Activated naive CD4-positive, alpha-beta T cell treated with anti-CD3 and anti-CD28 coated beads, Interleukin-2, amount 50 U/mL, for 16 hours (primary cell): ENCODE results near the gene PAOX.
A peak's percentile ranks its signal among the peaks of the same experiment; 100 is the strongest.

Experiments used
- DNase-seq: peaks from one replicate; pipeline ENCODE4 v3.0.0-alpha.2; 2020

Gene PAOX

GRCh38 chr10:133350283-133350949 is 28.6 kb upstream of the PAOX start:
- DNase-seq = no peak

DNA sequence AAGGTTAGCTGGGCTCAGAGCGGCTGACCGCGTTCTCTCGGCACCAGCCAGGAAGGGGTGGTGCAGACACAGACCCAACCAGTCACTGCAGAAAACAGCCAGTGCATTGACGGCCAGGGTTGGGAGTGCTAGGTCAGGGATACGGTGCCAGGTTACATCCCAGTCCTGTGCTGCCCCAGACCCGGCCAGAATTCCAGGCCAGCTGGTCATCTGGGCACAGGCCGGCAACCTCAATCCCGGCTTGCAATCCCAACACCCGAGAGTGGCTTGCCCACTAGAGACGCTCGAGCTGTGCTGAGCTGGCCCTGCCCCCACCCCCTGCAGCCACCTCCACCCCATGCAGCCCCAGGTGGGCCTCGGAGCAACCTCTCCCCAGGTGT is 28.1 kb upstream of the PAOX start:
- DNase-seq = no peak

DNA sequence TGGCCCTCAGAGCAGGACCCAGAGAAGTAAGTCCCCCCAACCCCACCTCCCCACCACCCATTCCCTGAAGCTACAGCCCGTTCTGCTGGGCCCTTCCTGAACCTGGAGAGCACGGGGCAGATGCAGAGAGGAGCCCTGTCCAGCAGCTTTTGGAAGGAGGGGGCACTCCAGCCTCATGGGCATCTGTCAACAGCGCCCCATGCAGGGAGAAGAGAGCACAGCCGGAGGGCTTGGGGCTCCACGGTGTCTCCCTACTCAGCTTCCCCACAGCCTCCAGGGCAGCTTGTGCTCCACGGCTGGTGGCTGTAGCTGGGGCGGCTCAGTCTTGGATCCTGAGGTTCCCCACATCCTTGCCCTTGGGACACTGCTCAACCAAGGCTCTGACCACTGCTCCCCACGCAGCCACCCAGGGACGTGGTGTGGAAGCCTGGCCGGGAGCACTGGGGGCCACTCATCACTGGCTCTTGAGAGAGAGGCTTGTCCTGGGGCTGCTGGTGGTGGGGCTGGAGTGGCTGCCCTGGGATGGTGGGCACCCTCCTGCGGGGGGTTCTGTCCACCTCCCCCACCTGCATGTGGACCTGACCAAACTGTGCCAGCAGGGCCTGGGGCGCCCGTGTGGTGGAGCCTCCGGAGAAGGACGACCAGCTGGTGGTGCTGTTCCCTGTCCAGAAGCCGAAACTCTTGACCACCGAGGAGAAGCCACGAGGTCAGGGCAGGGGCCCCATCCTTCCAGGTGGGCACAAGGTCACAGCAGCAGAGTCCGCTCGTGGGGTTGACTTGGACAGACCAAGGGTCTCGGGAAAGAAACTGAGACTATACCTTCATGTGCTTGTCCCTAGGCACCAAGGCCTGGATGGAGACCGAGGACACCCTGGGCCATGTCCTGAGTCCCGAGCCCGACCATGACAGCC is 27.4 kb upstream of the PAOX start:
- DNase-seq = no peak

DNA sequence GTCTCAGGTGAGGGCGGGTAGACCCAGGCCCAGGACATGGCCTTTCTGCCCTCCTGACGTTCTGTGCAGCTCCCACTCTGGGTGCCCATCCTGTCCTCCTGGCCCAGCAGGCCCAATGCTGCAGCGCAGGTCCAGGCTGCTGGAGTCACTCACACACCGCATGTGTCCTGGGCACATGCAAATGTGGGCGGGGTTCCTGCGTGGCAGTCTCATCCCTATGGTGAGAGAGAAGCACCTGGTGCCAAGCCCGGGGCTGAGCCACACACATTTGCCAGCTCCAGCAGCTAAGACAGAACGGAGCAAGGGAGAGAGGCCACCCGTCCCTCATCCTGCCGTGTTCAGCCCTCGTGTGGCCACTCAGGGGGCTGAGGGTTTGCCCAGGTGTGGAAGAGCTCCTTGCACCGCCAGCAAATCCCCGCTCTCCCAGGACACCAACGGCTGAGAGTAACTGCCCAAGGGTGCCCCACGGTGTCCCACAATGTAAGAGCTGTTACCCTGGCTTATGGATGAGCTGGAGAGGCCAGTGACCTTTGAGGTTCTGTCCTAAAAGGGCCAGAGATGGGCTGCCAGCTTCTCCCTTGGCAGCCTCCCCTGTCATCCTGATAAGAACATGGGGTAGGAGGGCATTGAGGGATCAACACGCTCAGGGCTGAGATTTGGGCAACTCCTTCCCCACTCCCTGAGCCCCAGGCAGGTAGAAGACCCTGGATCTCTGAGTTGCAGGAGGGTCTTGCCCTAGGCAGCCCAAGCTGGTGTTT is 25.7 kb upstream of the PAOX start:
- DNase-seq = no peak

GRCh38 chr10:133353988-133354605 is 25.0 kb upstream of the PAOX start:
- no peak for DNase-seq

DNA sequence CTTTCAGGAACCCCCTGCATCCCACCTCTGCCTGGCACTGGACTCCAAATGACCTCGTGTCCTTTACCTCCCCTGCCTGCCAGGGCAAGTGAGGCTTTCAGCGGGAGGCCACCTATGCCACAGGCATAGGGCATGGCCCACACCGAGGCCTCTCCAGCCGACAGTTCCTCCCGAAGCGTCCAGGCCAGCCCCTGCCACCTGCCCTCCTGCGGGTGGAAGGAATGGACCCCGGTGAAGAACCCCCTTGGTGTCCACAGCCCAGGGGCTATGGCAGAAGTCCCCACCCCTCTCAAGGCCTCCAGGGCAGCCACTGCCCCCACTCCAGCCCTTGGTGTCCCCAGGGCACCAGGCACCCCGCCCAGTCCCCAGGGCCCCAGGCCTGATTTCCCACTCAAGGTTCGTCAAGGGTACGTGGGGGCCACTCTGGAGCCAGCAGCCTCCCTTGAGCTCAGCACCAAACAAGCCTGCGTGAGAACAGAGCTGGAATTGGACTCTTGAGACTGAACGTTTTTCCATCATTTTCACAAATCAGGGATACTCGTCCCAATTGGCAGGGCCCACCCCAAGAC is 24.3 kb upstream of the PAOX start:
- DNase-seq = no peak

DNA sequence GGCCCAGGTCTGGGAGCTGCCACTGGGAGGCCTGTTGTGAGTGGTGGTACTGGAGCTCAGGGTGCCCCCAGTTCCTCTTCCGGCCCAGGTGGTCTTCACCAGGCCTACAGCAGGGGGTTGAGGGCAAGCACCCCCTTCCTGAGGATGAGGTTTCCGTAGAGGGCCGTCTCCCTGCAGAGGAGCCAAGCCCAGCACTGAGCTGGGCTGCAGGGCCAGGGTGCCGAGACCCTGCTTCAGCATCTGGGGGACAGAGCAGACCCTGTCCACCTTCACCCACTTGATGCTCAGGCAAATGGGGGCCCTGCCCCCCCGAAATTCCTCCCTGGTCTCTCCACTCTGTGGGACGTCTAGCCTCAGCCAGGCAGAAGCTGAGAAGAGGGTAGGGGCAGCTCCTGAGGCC is 23.8 kb upstream of the PAOX start:
- no peak for DNase-seq

DNA sequence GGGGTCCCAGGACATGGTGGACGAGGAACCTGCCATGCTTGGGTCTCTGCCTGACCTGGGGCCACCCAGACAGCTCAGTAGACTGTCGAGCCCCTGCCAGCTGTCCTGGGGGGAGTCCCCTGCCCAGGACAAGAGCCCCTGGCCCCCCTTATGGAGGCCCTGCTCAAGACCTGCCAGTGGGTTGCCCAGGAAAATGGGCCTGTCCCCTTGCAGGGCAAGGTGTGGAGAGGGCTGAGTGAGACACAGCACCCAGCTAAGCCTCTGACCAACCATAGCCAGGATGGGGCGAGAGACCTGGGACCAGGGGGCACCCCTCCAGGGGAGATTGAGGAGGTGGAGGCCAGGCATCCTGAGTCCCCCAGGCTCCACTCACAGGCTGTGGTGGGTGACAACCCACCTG is 23.1 kb upstream of the PAOX start:
- no peak for DNase-seq

GRCh38 chr10:133356549-133357284 is 22.3 kb upstream of the PAOX start:
- no peak for DNase-seq

DNA sequence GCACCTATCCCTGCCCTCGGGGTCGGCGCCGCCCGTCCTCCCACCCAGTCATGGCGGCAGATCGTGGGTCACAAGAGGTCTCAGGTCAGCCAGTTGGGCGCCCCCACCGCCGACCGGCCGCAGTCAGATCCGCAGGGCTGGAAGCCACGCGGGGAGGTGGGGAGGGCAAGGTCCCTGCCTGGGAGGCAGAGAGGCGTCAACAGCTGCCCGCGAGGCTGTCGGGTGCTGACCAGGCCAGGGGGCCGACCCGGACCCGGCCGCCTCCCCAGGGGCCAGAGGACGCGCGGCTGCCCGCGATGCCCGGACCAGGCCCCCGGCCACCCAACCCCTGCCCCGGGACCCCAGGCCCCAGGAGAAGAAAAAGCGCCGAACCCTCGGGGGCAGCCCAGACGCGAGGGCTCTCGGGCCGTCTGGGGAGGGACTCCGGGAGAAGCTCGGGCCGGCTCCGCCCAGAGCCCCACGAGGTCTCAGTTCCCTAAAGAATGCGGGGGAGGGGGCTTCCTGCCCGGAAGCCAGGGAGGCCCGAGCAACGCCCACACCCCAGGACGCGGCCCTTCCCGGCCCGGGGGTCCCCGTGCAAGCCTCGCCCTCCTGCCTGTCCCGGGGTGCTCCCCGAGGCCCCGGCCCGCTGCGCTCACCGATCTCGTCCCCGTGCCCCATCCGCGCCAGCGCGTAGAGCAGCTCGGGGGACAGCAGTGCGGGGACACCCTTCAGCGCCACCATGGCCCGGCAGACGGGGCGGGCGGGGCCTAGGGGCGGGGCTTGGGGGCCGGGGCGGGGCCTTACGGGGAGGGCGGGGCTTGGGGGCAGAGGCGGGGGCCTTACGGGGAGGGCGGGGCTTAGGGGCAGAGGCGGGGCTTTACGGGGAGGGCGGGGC is 21.5 kb upstream of the PAOX start, which contains the start of gene FUOM:
TSS of gene FUOM (minus strand) at position 735 of the 877 bp plus-strand sequence. CDS start at position 723, 12 bp downstream.
- DNase-seq = peak; percentile 77

GRCh38 chr10:133358162-133358924 is 20.7 kb upstream of the PAOX start:
- DNase-seq = no peak

GRCh38 chr10:133358925-133359310 is 20.1 kb upstream of the PAOX start:
- DNase-seq = no peak

GRCh38 chr10:133359554-133359971 is 19.5 kb upstream of the PAOX start:
- DNase-seq = no peak

DNA sequence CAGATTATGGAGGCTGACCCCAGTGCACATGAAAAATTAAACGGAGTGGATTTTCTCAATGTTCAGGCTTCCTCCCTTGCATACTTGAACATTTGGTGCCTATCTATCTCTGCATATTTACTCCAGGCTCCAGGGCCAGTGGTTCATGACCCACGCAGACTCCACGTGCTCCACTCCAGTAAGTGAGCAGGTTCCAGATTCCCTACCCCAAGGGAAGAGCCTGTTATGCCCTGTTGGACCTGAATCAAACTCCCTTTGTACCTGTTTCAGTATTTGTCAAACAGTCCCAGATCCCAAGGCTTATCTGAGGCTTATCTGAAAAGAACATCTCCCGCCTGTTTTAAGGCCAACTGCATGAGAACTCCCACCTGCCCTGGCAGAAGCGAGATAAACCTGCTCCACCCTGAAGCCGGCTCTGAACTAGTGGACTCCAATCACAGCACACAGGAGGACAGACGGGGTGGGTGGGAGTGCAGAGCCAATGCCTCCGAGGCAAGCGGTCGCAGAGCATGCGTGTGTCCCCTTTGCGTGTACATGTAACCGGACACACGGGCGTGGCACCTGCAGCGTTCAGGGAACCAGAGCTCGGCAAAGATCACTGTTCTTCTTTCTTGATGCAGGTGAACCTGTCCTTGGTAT is 19.0 kb upstream of the PAOX start:
- no peak for DNase-seq

GRCh38 chr10:133361227-133361626 is 17.8 kb upstream of the PAOX start:
- no peak for DNase-seq

DNA sequence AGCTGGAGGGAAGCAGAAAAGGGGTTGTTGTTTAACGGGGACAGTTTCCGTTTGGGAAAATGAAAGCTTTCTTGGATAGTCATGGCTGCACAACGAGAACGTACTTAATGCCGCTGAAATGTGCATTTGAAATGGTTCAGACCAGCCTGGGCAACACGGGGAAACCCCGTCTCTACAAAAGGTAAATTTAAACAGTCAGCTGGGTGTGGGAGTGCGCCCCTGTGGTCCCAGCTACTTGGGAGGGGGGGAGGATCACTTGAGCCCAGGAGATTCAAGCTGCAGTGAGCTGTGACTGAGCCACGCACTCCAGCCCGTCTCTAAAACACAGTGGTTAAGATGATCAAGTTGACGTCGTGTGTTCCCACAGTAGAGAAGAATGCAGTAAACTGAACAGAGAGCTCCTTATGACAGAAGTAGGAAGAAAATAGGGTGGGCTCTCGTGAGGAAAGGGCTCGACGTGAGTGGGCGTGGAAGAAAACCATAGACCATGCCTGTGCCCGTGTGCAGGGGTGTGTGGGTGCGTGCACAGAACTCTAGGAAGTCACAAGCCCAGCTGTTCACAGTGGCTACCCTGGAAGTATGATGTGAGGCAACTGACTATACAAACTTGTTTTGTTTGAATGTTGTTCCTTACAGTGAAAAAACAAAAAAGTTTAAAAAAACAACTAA is 17.2 kb upstream of the PAOX start:
- no peak for DNase-seq

- no peak for DNase-seq
These were observed 16.2 kb upstream of the PAOX start for GRCh38 chr10:133362846-133363245.

- no peak for DNase-seq
These were observed 14.2 kb upstream of the PAOX start for GRCh38 chr10:133364645-133365431.
